ENCODE results near the gene EHMT2.

- TF ChIP-seq, protein P1, sequence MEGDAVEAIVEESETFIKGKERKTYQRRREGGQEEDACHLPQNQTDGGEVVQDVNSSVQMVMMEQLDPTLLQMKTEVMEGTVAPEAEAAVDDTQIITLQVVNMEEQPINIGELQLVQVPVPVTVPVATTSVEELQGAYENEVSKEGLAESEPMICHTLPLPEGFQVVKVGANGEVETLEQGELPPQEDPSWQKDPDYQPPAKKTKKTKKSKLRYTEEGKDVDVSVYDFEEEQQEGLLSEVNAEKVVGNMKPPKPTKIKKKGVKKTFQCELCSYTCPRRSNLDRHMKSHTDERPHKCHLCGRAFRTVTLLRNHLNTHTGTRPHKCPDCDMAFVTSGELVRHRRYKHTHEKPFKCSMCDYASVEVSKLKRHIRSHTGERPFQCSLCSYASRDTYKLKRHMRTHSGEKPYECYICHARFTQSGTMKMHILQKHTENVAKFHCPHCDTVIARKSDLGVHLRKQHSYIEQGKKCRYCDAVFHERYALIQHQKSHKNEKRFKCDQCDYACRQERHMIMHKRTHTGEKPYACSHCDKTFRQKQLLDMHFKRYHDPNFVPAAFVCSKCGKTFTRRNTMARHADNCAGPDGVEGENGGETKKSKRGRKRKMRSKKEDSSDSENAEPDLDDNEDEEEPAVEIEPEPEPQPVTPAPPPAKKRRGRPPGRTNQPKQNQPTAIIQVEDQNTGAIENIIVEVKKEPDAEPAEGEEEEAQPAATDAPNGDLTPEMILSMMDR (IDR thresholded peaks at IDR 0.05) = no peak
- TF ChIP-seq POLR2A (IDR thresholded peaks at IDR 0.05) = peak in 1 of 4 donors; percentile 12
Observed at GRCh38 chr6:31877651-31878161, 19.8 kb downstream of the EHMT2 start.

All from esophagus squamous epithelium (tissue), 4 donors.